NOMO-1 (cell line): ENCODE data around the gene CPTP.
A peak's percentile ranks its signal among the peaks of the same experiment; 100 is the strongest.

Experiments
- DNase-seq, 2 experiments: peaks; one replicate each; lab custom pipeline; 2025; ENCODE audit not compliant: unreplicated experiment in 2 of 2; lab: John Stamatoyannopoulos, UW

Gene CPTP

GRCh38 chr1:1324524-1325287, at the start of gene CPTP, which contains the start of gene INTS11:
Gene CPTP (plus strand): TSS chr1:1324802. CDS start chr1:1326911, 2,109 bp downstream.
Gene INTS11 (minus strand): TSS chr1:1324660. CDS start chr1:1324608, 52 bp downstream.
- peak; percentile 84 to 93 for DNase-seq

GRCh38 chr1:1274931-1275431, 49.6 kb upstream of the CPTP start:
- no peak for DNase-seq

GRCh38 chr1:1275836-1276235, 48.8 kb upstream of the CPTP start:
- no peak for DNase-seq

GRCh38 chr1:1278620-1279019, 46.0 kb upstream of the CPTP start:
- no peak for DNase-seq

- DNase-seq, result no peak
Observed at GRCh38 chr1:1279028-1279427, 45.6 kb upstream of the CPTP start.

GRCh38 chr1:1280782-1281481, 43.7 kb upstream of the CPTP start:
- DNase-seq, result no peak

GRCh38 chr1:1281533-1282321, 42.9 kb upstream of the CPTP start:
- no peak for DNase-seq

- DNase-seq, result no peak
Observed at GRCh38 chr1:1282998-1283397, 41.6 kb upstream of the CPTP start.

GRCh38 chr1:1283821-1284220, 40.8 kb upstream of the CPTP start:
- DNase-seq, result no peak

- DNase-seq, result no peak
Observed at GRCh38 chr1:1284221-1285101, 40.1 kb upstream of the CPTP start.

- DNase-seq, result no peak
Observed at GRCh38 chr1:1285102-1285571, 39.5 kb upstream of the CPTP start.

- no peak for DNase-seq
Observed at GRCh38 chr1:1285611-1286311, 38.8 kb upstream of the CPTP start.

- DNase-seq, result no peak
Observed at GRCh38 chr1:1286313-1287261, 38.0 kb upstream of the CPTP start.

- DNase-seq, result no peak
Observed at GRCh38 chr1:1287288-1288110, 37.1 kb upstream of the CPTP start.

- DNase-seq, result peak in 1 of 2 experiments; percentile 33
Observed at GRCh38 chr1:1290238-1290731, 34.3 kb upstream of the CPTP start.

- no peak for DNase-seq
Observed at GRCh38 chr1:1291023-1291528, 33.5 kb upstream of the CPTP start.
